Nephron (organoid): Measurements from ENCODE around the gene RNF41.

ENCODE experiments used
- H3K27ac Mint-ChIP-seq, 3 experiments: 2 replicates each; pipeline ENCODE4 v1.8.0; 2020; ENCODE audit warnings: mixed read lengths in 3 of 3, mild to moderate bottlenecking in 2 of 3, moderate library complexity in 1 of 3
- H3K27me3 Mint-ChIP-seq: 2 replicates; pipeline ENCODE4 v1.8.0; 2021; ENCODE audit warnings: low read depth, mild to moderate bottlenecking, moderate library complexity, mixed read lengths
- H3K36me3 Mint-ChIP-seq: 2 replicates; pipeline ENCODE4 v1.8.0; 2020; ENCODE audit warnings: low read depth, mixed read lengths
- H3K4me1 Mint-ChIP-seq: 2 replicates; pipeline ENCODE4 v1.8.0; 2020; ENCODE audit warnings: mixed read lengths
- H3K4me3 Mint-ChIP-seq, 3 experiments: 2 replicates each; pipeline ENCODE4 v1.8.0; 2020; ENCODE audit warnings: mild to moderate bottlenecking in 3 of 3, mixed read lengths in 3 of 3, moderate library complexity in 2 of 3
- H3K9me3 Mint-ChIP-seq: 2 replicates; pipeline ENCODE4 v1.8.0; 2020; ENCODE audit warnings: mixed read lengths
- CTCF ChIP-seq, 3 experiments: fragments of 200-600 bp; sonication (generic); IDR thresholded peaks; one replicate each; pipeline ENCODE4 v1.5.0; 2021; ENCODE audit warnings: antibody characterized with exemption in 3 of 3; ENCODE audit not compliant: unreplicated experiment in 3 of 3

The RNF41 gene

GRCh38 chr12:56223571-56224101, 1.9 kb upstream of the RNF41 start:
- Mint-ChIP-seq H3K4me3 (peak overlapping the region; percentile 79 to 86 (median 83)), H3K36me3 (peaks cover 7% of the 10 kb centered on the region), H3K9me3 (no peaks in the 10 kb centered on the region), H3K4me1 (peaks cover 39% of the 10 kb centered on the region), H3K27me3 (no peaks in the 10 kb centered on the region), H3K27ac (peak overlapping the region; percentile 100)
- no peak for TF ChIP-seq CTCF (IDR thresholded peaks at IDR 0.05; ENCODE audit: unreplicated experiment in 3 of 3)

- Mint-ChIP-seq H3K27ac (peak overlapping the region; percentile 100), H3K4me3 (peak overlapping the region; percentile 96 to 98 (median 98)), H3K27me3 (no peaks in the 10 kb centered on the region), H3K9me3 (no peaks in the 10 kb centered on the region), H3K4me1 (peaks cover 39% of the 10 kb centered on the region), H3K36me3 (peaks cover 7% of the 10 kb centered on the region)
- TF ChIP-seq CTCF (IDR thresholded peaks at IDR 0.05; ENCODE audit: unreplicated experiment in 3 of 3), result no peak
These were observed 791 bp upstream of the RNF41 start for GRCh38 chr12:56222531-56222895.

- H3K9me3 Mint-ChIP-seq, result no peaks in the 10 kb centered on the region
- no peak for TF ChIP-seq CTCF (IDR thresholded peaks at IDR 0.05; ENCODE audit: unreplicated experiment in 3 of 3)
- no peaks in the 10 kb centered on the region for H3K27me3 Mint-ChIP-seq
- peak overlapping the region; percentile 100 for H3K27ac Mint-ChIP-seq
- peaks cover 44% of the 10 kb centered on the region for H3K4me1 Mint-ChIP-seq
- H3K4me3 Mint-ChIP-seq, result peak overlapping the region; percentile 96 to 98 (median 98)
- peaks cover 14% of the 10 kb centered on the region for H3K36me3 Mint-ChIP-seq
These were observed 428 bp downstream of the RNF41 start for GRCh38 chr12:56221232-56221756.

- Mint-ChIP-seq H3K27me3 (no peaks in the 10 kb centered on the region), H3K9me3 (no peaks in the 10 kb centered on the region), H3K27ac (peak overlapping the region; percentile 100), H3K4me1 (peaks cover 44% of the 10 kb centered on the region), H3K36me3 (peaks cover 16% of the 10 kb centered on the region), H3K4me3 (peak overlapping the region; percentile 96 to 98 (median 98))
- no peak for TF ChIP-seq CTCF (IDR thresholded peaks at IDR 0.05; ENCODE audit: unreplicated experiment in 3 of 3)
These were observed 1.0 kb downstream of the RNF41 start for GRCh38 chr12:56220611-56221231.

GRCh38 chr12:56219840-56220239, 1.9 kb downstream of the RNF41 start:
- Mint-ChIP-seq H3K36me3 (peaks cover 22% of the 10 kb centered on the region), H3K9me3 (no peaks in the 10 kb centered on the region), H3K4me1 (peaks cover 37% of the 10 kb centered on the region), H3K27ac (peak overlapping the region in 2 of 3 experiments; percentile 63 to 76), H3K27me3 (no peaks in the 10 kb centered on the region), H3K4me3 (peak overlapping the region; percentile 68 to 78 (median 77))
- no peak for TF ChIP-seq CTCF (IDR thresholded peaks at IDR 0.05; ENCODE audit: unreplicated experiment in 3 of 3)

GRCh38 chr12:56216461-56216860, 5.3 kb downstream of the RNF41 start:
- H3K27me3 Mint-ChIP-seq, result no peaks in the 10 kb centered on the region
- peak overlapping the region; percentile 11 to 38 (median 27) for H3K4me3 Mint-ChIP-seq
- peaks cover 12% of the 10 kb centered on the region for H3K4me1 Mint-ChIP-seq

More at GRCh38 chr12:56216461-56216860, 5.3 kb downstream of the RNF41 start:
- Mint-ChIP-seq H3K9me3 (no peaks in the 10 kb centered on the region), H3K27ac (peak overlapping the region in 2 of 3 experiments; percentile 45 to 78), H3K36me3 (peaks cover 43% of the 10 kb centered on the region)
- no peak for TF ChIP-seq CTCF (IDR thresholded peaks at IDR 0.05; ENCODE audit: unreplicated experiment in 3 of 3)
